HFFc6 (cell line): ENCODE measurements around the gene TGM2. TPM values are rescaled to one million over a fixed set of nuclear protein-coding genes. Genes with fewer than 3 reads are reported as not detected.

Experiments used
- DNase-seq: peaks from one replicate; pipeline ENCODE4 v3.0.0-alpha.2; 2018
- H3K27ac Mint-ChIP-seq: 2 replicates; pipeline ENCODE4 v1.8.0; 2020; ENCODE audit warnings: mild to moderate bottlenecking, mixed read lengths
- H3K27me3 Mint-ChIP-seq: 2 replicates; pipeline ENCODE4 v1.8.0; 2021; ENCODE audit warnings: mild to moderate bottlenecking, moderate library complexity, mixed read lengths; ENCODE audit not compliant: insufficient read depth
- H3K36me3 Mint-ChIP-seq: 2 replicates; pipeline ENCODE4 v1.8.0; 2021; ENCODE audit warnings: low read depth, mixed read lengths
- H3K4me1 Mint-ChIP-seq: 2 replicates; pipeline ENCODE4 v1.8.0; 2020; ENCODE audit warnings: low read depth, mixed read lengths
- H3K4me3 Mint-ChIP-seq: 2 replicates; pipeline ENCODE4 v1.8.0; 2020; ENCODE audit warnings: mild to moderate bottlenecking, moderate library complexity, mixed read lengths
- H3K9me3 Mint-ChIP-seq: 2 replicates; pipeline ENCODE4 v1.8.0; 2020; ENCODE audit warnings: mild to moderate bottlenecking, mixed read lengths
- total RNA-seq, 6 experiments: library from RNA; stranded (reverse); fragmentation: NEBNext Ultra II Directional; extraction: Animal tissue kit (Norgen Biotek cat#: 25700); gene quantifications; 2 replicates in 1 of 6; 3 replicates in 5 of 6; pipeline ENCODE4 v1.2.3, GENCODE V29; 2021
- TF ChIP-seq, protein P1 (sequence below): fragments of 200-600 bp; sonication (generic); IDR thresholded peaks from 2 replicates; pipeline ENCODE4 v1.5.0; 2021; ENCODE audit warnings: antibody characterized with exemption, mild to moderate bottlenecking

Gene TGM2
- total RNA-seq, 6 experiments from 2014 or later = 99.6 to 430 (median 111) TPM

DNA sequence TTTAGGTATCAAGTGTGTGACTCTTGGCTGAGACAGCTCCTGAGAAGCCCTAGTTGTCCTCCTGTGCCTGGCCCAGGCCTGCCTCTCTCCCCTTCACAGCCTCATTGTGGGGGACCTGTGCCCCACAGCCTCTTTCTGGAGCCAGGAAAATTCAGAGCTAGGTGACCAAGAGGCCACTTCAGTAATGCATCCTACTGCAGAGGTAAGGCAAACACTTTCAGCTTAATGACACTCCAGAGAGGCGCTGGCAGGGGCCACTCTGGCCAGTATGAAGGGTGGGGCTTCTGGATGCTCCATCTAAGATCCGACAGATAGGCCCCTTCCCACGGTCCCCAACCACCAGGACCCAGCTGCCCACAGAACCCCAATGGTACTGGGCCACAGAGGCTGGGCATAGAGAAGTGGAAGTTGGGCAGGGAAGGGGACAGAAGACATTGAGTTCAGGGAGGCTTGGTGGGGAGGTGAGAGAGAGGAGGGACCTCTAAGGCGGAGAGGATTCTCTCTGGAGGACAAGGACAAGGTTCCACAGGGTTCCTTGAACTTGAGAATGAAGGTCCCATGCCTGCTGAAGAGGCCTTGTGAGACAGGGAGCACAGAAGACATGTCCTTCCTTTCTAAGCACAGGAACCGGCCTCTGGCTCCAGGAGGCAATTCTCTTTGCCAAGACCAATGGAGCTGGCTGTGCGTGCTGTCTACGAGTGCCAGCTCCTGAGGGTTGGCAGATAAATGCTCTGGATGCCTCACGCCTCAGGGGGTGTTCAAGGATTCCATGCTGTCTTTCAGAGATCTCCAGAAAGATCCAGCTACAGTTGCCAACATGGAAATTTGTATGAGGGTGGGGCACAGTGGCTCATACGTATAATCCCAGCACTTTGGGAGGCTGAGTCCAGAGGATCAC, 46.4 kb upstream of the TGM2 start:
- no peaks in the 10 kb centered on the region for H3K36me3 Mint-ChIP-seq
- peaks cover 35% of the 10 kb centered on the region for H3K4me1 Mint-ChIP-seq
- no peaks in the 10 kb centered on the region for H3K9me3 Mint-ChIP-seq
- no peak overlapping the region for H3K4me3 Mint-ChIP-seq
- no peak for DNase-seq
- peak overlapping the region; percentile 57; the same call in 1 of the 2 replicates for H3K27ac Mint-ChIP-seq
- no peaks in the 10 kb centered on the region for H3K27me3 Mint-ChIP-seq
- TF ChIP-seq, protein P1, sequence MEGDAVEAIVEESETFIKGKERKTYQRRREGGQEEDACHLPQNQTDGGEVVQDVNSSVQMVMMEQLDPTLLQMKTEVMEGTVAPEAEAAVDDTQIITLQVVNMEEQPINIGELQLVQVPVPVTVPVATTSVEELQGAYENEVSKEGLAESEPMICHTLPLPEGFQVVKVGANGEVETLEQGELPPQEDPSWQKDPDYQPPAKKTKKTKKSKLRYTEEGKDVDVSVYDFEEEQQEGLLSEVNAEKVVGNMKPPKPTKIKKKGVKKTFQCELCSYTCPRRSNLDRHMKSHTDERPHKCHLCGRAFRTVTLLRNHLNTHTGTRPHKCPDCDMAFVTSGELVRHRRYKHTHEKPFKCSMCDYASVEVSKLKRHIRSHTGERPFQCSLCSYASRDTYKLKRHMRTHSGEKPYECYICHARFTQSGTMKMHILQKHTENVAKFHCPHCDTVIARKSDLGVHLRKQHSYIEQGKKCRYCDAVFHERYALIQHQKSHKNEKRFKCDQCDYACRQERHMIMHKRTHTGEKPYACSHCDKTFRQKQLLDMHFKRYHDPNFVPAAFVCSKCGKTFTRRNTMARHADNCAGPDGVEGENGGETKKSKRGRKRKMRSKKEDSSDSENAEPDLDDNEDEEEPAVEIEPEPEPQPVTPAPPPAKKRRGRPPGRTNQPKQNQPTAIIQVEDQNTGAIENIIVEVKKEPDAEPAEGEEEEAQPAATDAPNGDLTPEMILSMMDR = no peak

DNA sequence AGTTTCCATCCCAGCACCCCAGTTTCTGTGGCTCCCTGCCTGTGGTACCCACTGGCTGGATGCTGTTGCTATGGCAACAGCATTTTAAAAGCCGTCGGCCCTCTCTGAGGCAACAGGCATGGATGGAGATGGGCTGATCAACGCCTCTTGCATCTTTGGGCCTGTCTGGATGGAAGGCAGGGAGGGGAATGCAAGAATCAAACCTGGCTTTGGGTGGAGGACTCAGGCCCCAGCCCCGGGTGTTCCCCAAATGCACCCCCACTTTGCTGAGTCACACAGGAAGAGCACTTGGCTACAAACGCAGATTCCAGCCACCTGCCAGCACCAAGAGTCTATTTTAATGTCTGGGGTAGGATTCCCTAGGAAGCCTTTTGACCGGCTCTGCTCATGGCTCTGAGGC, 45.7 kb upstream of the TGM2 start:
- TF ChIP-seq, protein P1 = no peak
- peak overlapping the region; percentile 57 for H3K27ac Mint-ChIP-seq
- no peak for DNase-seq

DNA sequence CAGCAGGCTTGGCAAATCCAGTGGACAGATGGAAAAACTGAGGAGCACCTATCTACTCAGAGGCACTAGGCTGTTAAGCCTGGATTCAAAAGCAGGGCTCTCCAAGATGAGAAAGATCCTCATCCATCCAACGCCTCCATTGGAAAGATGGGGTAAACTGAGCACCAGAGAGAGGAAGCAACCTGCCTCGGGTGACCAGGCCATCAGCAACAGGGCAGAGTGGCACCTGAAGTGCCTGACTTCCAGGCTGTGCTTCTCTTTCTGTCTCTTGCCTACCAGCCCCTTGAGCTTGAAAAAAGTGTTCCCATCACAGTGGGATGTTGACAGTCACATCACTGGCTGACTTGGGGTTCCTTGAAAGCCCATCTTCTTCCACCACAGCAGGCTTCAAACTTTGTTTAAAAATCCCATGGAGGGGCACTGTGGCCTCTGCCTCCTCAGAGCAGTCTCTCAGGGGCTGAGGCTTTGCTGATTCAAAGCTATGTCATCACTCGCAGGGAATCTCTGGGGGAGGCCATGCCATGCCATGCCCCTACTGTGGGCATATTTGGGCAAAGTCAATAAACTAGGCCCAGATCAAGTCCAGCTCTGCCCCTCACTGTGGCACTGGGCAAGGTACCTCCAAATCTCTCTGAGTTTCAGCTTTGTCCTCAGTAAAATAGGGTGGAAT, 44.8 kb upstream of the TGM2 start:
- peak overlapping the region; percentile 57 for H3K27ac Mint-ChIP-seq
- H3K36me3 Mint-ChIP-seq = no peaks in the 10 kb centered on the region
- TF ChIP-seq, protein P1 = no peak
- H3K27me3 Mint-ChIP-seq = no peaks in the 10 kb centered on the region
- peaks cover 33% of the 10 kb centered on the region for H3K4me1 Mint-ChIP-seq
- no peak overlapping the region for H3K4me3 Mint-ChIP-seq
- no peak for DNase-seq
- H3K9me3 Mint-ChIP-seq = no peaks in the 10 kb centered on the region

More for the DNA sequence above, 45.7 kb upstream of the TGM2 start:
- peaks cover 33% of the 10 kb centered on the region for H3K4me1 Mint-ChIP-seq
- no peaks in the 10 kb centered on the region for H3K36me3 Mint-ChIP-seq
- H3K4me3 Mint-ChIP-seq = no peak overlapping the region
- H3K9me3 Mint-ChIP-seq = no peaks in the 10 kb centered on the region
- H3K27me3 Mint-ChIP-seq = no peaks in the 10 kb centered on the region

DNA sequence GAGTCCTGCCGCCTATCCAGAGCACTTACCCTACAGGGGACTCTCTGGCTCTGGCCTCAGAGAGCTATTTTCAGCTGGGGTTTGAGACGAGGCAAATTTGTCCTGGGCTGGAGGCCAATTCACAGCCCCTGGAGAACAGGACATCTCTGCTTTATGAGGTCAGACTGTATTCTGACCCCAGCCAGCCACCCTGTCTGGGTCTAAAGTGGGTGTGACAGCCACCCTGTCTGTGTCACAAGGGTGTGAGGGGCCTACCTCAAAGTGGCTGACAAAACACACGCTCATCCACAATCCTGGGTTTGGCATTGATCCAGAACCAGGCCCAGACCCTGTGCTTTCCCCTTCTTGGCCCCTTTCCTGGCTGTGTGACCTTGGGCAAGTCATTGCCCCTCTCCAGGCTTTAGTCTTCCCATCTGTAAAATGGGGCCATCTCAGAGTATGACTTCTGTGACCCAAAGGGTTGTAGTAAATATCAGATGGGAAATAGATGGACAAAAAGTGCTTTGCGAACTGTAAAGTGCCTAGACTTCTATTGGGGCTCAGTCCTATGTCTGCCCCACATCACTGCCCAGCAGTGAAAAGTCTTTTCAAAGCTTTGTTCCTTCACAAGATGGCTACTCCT, 44.1 kb upstream of the TGM2 start:
- Mint-ChIP-seq H3K9me3 (no peaks in the 10 kb centered on the region), H3K4me3 (no peak overlapping the region), H3K27me3 (no peaks in the 10 kb centered on the region), H3K36me3 (no peaks in the 10 kb centered on the region), H3K27ac (no peak overlapping the region), H3K4me1 (peaks cover 33% of the 10 kb centered on the region)
- no peak for DNase-seq
- TF ChIP-seq, protein P1 = no peak

DNA sequence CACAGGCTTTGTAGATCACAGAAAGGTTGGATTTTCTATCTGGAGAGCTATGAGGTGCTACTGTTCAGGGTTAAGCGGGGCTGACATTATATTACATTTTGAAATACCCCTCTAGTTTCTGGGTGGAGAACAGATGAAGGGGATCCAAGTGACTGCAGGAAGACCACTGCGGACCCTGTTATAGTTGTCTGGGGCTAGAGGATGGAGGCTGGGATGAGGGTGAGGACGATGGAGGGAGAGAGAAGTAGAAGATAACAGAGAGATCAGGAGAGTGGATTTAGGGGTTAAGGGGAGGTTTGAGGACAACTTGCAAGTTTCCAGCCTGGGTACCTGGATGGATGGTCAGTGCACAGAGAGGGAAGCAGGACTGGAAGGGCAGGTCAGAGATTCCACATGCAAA, 43.5 kb upstream of the TGM2 start:
- Mint-ChIP-seq H3K4me3 (no peak overlapping the region), H3K27me3 (no peaks in the 10 kb centered on the region), H3K36me3 (no peaks in the 10 kb centered on the region), H3K27ac (no peak overlapping the region), H3K4me1 (peaks cover 33% of the 10 kb centered on the region), H3K9me3 (no peaks in the 10 kb centered on the region)
- TF ChIP-seq, protein P1 = no peak
- no peak for DNase-seq
